HCEC 1CT (cell line): ENCODE results near the gene TATDN2.
A peak's percentile ranks its signal among the peaks of the same experiment; 100 is the strongest.
"Not testable (repeated sequence)": the region's sequence is repeated elsewhere in the genome, so short reads cannot be mapped to it uniquely, and the experiment has no call there.

Experiments
- DNase-seq: peaks from one replicate; pipeline ENCODE4 v3.0.0-alpha.2; 2017

TATDN2 gene

DNA sequence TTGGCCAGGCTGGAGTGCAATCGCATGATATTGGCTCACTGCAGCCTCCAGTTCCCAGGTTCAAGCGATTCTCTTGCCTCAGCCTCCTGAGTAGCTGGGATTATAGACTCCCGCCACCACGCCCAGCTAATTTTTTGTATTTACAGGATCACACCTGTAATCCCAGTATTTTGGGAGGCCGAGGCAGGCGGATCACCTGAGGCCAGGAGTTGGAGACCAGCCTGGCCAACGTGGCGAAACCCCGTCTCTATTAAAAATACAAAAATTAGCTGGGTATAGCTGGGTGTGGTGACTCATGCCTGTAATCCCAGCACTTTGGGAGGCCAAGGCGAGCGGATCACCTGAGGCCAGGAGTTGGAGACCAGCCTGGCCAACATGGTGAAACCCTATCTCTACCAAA lies 24.2 kb downstream of the TATDN2 start:
- not testable (repeated sequence) for DNase-seq

DNA sequence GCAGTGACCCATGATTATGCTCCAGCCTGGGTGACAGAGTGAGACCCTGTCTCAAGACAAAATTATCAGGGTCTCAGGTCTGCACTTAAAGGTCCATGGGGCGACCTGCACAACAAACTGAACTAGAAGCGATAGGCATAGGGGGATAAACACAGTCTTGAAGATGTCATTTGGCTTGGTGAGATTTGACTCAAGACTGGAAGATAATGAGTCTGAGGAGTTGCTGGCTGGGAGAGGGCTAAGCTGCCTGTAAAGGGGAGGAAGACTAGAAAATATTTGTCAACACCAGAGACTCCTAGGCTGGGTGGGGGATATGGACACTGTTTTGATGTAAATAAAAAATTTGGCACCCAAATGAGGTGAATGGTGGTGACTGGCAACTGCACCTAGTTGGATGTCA lies 24.7 kb downstream of the TATDN2 start:
- no peak for DNase-seq

DNA sequence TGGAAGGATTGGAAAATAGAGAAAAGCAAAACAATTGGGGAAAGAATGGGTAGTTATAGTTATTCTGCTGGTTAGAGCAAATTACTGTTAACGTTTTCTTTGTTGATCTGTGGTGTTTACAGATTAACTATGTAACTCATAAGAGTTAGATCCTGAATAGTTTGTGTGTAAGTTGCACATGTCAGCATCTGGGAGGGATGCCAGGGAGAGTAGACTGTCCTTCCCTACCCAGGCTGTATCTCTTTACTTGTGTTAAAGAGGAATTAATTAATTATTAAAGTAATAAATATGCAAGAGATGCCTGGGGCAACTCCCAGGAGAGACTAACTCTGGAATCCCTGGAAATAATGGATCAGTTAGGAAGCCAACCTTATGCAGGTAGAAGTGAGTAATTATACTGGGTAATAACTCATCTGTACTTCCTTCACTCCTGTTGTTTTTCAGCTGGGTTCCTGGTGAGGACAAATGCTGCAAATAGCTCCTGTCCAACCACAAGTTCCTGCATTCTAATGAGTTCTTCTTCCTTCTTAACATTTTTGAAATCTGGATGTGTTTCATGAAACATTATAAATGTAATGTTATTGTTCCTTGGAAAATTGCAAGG lies 25.5 kb downstream of the TATDN2 start:
- no peak for DNase-seq

DNA sequence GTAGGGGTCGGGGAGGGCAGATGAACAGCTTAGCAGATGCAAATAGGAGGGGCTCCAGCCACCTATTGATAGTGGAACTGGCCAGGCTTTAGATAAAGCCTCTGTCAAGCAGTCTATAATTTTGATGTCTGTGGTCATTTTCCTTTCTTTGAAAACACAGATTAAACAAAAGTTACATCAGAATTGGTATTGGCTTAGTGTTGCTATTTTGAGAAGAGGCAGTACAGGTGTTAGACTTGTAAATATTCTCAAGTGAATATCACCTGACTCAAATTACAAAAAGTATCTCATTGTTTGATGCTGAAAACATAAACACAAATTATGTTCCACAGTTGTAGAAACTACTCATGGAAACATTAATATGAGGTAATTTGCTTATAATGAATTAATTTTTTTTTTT lies 26.3 kb downstream of the TATDN2 start:
- no peak for DNase-seq

DNA sequence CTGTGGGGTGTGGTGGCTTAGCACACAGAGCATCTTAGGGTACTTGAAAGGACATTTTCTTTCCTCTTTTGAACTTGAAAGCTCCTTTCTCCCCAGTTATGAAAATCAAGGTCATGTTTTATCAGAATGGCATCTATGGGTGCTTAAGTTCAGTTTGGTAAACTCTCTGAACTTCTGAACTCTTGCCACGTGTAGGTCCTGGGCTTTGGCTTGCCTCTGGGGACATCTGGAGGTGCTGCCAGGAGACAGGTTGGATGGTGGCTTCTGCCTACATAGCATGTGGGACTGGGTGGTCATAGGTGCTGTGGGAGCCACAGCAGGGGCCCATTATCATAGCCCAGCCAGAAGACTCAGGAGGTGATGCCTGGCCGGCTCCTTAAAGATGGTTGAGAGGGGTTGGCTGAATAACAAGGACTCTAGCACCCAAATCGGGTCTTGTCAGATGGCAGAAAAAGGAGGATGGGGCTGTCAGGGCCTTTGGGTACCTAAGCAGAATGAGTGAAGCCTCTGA lies 28.9 kb downstream of the TATDN2 start:
- DNase-seq, result no peak

DNA sequence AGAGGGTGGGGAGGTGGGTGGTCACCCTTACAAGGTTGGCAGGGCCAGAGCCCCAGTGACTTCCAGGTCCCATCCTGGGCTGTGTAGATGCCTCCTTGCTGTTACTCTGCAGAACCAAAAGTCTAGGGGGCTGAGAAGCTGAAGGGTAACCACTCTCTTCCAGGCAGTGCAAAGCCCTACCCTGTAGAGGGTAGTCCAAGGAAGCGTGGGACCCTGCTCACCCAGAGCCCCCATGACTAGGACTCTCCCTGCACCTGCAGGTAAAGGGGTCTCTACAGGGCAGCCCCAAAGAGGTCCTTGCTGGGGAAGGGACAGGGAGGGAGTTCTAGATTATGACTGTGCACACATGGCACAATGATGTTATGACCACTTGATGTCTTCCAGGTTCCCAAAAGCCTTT lies 30.2 kb downstream of the TATDN2 start:
- DNase-seq, result no peak

DNA sequence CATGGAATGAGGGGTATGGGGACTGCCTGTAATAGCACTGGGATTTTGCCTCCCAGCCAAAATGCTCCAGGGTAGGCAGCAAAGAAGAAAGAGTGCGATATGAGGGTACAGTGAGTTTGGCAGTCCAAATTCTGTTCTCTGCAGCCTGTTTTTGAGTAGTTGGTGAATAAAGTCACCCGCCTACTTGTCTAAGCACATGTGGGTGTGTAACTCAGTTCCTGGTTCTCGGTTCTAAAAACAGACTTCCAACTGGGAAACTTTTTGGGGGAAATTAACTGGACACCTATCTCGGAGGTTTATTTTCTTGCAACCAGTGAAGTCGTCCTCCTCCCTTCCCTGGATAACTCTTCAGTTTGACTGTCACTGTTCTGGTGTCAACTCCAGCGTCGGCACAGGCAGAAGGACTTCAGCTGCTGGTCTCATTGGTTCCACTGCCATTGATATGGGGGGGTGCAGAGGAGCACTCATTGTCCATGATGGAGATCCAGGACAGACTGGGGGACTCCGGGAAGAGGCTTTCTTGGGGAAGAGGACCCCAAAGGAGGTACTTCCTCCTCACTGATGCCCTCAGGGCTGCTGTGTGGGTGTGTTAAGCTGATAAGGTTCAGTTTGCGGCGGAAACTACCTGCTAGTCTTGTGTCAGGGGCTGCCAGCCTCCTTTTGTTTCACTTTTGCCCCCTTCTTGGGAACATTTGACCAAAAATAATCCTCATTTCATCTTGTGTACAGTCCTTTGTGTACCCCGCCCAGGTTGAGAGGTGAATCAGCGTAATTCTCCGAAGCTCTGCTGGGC lies 31.3 kb downstream of the TATDN2 start:
- DNase-seq, result no peak

DNA sequence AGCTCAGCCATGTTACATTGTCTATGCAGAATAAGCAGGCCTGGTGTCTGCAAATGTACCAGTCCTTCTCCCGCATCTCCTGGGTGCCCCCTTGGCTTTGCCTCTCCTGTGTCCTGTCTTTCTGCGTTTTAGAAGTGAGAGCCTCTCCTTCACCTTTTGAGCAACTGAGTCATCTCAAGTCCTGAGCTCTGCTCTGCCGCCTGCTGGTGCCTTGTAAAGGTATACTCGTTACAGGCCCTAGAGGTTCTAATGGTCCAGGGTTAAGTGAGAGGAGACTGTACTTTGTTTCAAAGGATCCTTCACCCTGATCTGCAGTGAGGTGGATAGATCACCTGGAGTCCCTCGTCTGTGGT lies 31.9 kb downstream of the TATDN2 start:
- DNase-seq, result no peak

DNA sequence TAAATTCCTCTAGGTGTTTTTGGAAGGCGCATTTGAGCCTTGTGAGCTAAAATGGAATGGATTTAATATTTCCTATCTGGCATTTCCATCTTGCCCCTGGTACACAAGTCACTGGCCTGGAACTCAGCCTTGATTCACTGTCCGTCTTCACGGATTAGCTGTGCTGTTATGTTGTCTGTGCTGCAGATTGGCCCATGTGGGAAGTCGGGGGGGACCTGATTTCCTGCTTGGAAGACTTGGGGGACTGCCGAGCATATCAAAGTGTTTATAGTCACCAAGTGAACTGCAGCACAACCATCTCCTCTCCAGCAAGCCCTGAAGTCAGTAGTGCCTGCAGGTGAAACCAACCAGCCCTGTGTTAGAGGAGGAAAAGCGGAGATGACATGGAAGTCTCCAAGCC lies 32.3 kb downstream of the TATDN2 start:
- no peak for DNase-seq

DNA sequence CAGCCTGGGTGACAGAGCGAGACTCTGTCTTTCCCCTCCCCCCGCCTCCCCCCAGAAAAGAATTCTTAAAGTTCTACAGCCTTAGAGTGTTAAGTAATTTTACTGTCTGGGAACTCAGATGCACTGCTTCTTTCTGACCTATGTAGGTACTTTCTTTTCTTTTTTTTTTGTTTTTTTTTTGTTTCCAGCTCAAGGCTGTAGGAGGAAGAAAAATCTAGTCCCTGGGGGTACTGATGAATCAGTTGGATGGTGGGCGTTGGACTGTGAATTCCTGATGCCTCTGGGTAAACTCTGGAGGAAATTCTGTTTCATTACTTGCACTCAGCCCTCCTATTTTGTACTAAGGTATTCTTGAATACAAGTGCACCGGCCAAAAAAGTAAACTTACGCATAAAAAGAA lies 33.7 kb downstream of the TATDN2 start:
- no peak for DNase-seq

DNA sequence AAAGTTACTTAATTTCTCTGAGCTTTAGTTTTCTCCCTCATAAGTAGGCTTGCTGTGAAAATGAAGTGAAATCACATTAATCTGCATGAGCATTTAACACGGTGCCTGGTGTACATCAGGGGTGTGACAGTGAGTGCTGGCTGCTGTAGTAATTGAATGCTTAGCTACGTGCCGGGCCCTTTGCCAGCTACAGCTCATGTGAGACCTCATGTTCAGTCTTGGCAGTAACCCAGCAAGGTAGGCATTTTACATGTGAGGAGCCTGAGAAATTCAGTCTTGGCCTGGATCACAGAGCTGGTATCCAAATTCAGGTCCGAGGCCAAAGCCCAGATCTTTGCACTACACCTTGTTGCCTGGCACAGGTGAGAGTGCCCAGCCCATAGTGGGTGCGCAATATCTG lies 35.4 kb downstream of the TATDN2 start:
- no peak for DNase-seq

DNA sequence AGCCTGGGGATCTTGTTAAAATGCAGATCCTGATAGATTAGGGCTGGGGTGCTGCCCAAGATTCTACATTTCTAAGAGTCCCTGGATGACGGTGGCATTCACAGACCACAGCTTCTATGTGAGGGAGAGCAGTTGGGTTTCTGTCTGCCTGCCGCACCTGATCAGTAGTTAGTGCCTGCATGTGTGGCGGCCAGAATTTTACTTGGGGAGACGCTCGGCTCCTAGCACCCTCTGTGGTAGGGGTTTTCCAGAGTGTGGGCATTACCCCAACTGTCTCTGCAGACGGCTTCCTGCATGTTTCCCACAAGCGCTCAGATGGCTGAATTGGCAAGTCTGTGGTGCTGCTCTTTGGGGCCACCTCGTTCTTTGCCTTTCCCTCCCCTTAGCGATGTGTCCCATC lies 36.2 kb downstream of the TATDN2 start:
- no peak for DNase-seq

DNA sequence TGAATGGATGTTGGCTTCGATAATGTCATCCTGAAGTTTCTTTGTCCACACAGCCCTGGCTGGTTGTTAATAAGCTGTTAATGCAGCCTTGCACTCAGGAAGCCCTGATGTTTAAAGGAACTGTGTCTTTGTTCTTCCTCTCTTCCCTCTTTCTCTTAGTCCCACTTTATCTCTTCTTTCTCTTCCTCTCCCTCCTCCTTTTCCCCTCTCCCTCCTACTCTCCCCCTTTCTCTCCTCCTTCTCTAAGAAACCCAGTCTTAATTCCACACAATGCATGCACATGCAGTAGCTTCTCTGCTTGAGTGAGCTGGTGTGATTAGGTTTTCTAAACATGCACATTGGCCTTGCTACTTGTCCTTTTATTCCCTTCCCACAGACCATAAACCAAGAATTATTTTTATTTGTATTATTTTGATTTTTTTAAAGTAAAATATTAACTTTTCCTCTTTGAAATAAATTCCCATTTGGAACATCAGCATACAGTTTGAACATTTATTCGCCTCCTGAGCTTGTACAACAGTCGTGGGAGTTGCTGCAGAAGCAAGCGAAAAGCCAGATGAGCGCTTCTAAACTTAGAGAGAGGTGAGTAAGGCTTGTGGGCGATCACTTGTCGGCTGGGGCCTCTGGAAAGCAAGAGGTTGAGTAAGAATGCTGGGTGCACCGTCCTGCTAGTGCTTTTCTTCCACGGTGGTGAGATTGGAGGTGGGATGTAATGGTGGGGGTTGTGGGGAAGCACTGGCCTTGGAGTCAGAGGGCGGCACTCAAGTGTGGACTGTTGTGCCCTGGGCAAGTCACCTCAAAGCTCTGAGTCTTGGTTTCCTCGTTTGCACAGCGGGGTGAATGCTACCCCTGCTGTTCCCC lies 37.2 kb downstream of the TATDN2 start:
- no peak for DNase-seq

DNA sequence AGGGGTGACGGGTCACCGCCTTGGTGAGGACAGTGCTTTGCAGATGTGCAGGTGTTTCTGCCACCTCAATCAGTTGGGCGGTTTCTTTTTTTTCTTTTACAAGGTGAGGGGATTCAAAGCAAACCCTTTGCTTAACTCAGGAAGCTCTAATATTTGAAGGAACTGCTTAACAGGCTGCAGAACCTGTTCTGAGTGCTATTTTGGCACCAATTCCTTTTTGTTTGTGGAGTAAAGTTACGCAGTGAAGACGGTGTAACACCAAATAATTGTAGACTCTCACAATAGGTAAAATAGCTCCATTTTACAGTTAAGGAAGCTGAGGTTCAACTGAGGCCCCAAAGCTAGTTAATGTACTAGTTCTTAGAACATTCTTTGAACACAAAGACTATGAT lies 37.9 kb downstream of the TATDN2 start:
- DNase-seq, result no peak

DNA sequence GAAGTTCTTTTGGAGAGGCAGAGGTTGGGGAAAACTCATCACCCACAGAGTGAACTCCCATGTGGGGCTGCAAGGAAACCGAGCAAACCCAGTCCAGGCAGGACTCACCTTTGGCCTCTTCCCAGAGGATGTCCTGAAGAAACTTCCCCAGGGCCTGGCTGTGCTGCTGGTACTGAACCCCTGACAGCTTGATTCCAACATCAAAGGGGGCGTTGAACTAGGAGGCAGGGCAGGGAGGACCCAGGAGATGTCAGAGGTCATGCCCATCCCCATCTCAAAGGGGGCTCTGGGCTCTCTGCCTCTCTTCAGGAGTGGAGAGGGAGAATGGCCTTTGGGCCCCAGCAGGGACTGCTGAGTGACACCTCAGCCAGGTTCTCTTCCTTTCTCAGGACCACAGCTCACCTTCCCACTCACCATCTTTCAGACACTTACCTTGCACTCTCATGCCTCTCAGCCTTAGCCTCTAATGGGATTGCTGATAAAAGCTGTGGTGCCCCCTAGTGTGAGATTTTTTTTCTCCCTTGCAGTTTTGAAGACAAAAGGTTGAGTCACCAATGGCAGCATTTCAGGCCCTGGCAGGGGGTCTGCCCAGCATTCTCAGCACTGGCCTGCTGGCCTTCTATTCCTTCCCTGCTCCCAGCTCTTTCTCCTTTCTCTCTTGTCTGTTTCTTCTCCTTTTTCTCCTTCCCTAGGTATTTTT lies 38.5 kb downstream of the TATDN2 start:
- peak; percentile 53 for DNase-seq

DNA sequence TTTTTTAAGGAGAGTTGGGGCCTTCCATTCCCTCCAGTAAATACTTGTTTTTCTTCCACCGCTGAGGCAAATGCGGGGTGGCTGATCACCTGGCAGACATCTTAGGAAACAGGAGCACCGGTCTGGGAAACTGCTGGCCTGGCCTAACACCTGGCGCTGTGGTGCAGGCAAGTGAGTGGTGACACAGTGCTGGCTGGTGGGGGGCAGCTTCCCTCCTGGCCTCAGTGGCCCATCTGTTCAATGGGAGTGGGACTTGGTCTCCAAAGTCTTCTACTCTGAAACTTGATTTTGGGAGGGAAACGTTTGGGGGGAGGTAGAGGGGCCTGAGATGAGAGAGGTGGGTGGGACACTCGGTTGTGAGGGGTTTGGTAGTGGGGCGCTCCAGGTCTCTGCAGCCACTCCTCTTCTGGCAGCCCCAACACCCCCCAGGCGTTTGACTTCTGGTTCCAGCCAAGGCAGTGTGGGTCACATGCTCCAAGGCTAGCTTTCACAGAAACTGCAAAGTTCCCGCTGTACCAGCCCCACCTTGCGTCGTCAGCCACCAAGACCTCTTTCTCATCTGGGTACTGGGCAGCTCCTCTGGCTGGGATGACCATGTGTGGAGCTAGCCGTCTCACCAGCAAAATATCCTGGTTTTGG lies 39.8 kb downstream of the TATDN2 start:
- DNase-seq, result no peak

DNA sequence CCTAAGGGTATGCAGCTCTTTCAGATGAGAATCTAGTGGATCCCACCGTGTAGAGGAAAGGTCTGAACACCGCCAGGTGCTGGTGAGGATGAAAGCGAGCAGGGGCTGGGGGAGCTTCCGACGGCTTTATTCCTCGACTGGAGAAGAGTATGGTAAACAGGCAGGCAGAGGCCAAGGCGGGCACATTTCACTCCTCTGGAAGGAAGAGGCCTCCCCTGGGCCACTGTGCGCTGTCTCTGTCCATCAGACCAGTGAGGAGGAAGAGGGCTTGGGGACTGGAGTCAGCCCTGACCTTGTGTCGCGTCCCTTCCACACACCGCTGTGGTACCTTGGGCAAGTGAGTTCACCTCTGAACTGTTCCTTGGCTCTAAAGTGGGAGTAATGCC lies 40.3 kb downstream of the TATDN2 start:
- DNase-seq, result no peak

DNA sequence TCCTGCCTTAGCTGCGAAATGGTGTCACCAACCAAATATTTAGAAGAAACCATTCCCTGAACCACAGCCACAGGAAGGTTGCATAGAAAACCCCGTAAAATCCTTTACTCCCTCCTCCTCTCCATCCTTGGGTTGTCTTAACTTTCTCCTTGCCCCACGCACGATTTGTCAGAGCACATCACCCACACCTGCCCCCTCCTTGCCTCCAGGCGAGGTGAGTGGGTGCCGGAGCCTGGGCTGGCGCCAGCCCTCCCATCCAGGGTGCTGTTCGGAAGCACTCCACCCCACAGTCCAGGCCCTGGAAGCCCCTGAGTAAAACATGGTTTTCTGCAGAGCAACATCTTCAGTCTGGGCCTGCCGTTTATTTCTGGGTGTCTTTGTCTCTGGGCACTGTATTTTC lies 40.8 kb downstream of the TATDN2 start:
- no peak for DNase-seq

DNA sequence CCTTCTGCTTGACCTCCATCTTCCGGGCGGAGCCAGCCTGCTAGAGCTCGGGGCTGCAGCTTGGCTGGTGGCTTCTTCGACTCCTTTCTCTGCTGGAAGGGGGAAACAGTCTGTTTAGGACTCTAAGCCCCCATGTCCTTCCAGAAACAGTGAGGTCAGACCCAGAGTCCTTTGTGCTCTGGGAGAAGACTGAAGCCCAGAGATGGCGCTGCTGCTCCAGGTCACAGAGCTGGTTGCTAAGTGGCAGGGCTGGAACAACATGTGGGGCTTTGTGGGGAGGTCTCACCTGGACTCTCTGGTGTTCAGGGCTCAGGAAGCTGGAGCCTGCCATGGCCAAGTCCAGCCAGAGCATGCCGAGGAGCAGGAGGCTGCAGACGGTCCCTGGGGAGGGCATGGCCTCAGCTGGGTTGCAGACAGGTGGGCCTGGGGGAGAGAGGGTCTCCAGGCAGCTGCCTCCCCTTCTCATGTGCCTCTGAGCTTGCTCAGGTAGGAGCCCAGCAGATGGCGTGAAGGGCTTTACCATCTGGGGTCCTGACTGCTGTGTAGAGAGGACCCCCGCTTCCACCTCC lies 41.6 kb downstream of the TATDN2 start:
- DNase-seq, result no peak

DNA sequence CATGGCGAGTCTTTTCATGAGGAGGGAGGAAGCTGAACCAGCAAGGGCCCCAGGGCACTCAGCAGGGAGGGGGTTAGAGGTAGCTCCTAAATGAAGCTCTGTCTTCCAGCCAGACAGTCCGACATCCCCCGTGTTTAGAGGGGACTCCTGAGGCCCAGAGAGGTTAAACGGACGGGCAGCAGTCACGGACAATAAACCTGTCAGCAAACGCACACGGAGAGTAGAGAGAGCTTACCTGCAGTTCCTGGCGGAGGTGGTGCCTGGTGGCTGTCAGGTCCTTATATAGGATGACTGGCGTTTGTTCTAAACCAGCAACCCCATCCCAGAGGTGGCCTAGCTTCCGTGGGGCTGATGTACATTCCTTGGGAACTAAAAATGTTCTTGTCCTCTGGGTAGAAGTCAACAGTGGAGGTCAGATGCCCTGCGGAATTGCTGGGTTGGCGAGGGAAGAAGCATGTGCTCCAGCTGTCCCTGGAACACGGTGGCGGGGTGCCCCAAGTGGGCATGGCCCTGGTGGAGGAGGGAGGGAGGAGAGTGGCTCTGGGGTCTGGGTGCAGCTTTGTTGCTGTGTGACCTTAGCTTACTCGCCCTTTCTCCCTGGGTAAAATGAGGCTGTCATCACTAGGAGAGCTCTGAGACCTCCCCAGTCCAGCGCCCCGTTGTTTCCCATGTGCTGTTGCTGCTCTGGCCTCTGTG lies 42.4 kb downstream of the TATDN2 start:
- DNase-seq, result no peak

DNA sequence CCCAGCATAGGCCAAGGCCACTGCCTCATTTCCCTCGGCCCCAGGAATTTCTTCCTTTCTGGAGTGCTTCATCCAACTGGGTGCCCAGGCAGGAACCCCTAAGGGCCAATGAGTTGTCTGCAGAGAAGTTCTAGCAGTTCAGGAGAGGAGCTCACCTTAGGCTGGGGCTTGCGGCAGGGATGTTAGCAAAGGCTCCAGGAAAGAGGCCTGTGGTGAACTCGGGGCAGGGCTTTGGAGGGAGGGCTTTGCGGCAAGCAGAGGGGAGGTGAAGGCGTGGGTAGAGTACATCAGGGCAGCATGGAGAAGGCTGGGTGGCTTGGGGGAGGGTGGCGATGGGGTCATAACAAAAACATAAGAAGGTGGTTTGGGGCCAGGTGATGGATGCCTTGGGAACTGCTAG lies 43.4 kb downstream of the TATDN2 start:
- DNase-seq, result no peak
